Prostate gland (tissue), 2 donors: ENCODE data around the gene SEC24B.

ENCODE experiments used
- CTCF ChIP-seq, 4 experiments: fragments of 200-600 bp in 2 of 4; fragments of 450-650 bp in 2 of 4; sonication (generic) in 2 of 4; IDR thresholded peaks; 1 replicate in 3 of 4; 2 replicates in 1 of 4; pipeline ENCODE4 v1.5.1; 2016 to 2019; ENCODE audit warnings: antibody characterized with exemption in 4 of 4, mild to moderate bottlenecking in 2 of 4, moderate library complexity in 2 of 4
- POLR2A ChIP-seq: fragments of 450-650 bp; IDR thresholded peaks from one replicate; pipeline ENCODE4 v1.6.1; 2016; ENCODE audit warnings: antibody characterized with exemption, mild to moderate bottlenecking
- POLR2AphosphoS5 ChIP-seq: sonication (generic); formaldehyde crosslinking; IDR thresholded peaks from one replicate; pipeline ENCODE4 v1.6.1; 2017; ENCODE audit warnings: antibody characterized with exemption

DNA sequence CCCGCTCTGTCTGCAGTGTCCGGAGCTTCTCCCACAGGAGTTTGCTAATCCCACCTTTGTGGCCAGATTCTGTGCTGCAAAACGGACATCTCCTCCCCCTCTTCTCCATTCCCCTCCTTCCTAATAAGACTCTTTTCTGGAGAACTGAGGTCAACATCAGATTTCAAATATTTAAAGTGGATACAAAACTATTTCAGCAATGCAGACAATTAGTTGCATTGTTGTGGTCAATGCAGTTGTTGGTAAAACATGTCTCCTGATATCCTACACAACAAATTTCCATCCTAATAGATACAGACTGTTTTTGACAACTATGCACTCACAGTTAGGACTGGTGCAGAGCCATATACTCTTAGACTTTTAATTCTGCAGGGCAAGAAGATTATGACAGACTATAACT is 121.4 kb downstream of the SEC24B start:
- TF ChIP-seq POLR2AphosphoS5 (no peak), CTCF (IDR thresholded peaks at IDR 0.05) (no peak), POLR2A (no peak)
